Hematopoietic multipotent progenitor cell treated with erythropoietin and hydrocortisone succinate and interleukin-3 and kit ligand, for 6 days (in vitro differentiated cells): ENCODE measurements around the gene TNNI2.
"Not testable (repeated sequence)": the region's sequence is repeated elsewhere in the genome, so short reads cannot be mapped to it uniquely, and the experiment has no call there.

ENCODE experiments used
- DNase-seq: peaks from one replicate; pipeline ENCODE4 v3.0.0-alpha.2; 2015

Gene TNNI2

GRCh38 chr11:1863352-1864216 is 24.8 kb downstream of the TNNI2 start:
- DNase-seq = peak; percentile 70

GRCh38 chr11:1864231-1864630 is 25.4 kb downstream of the TNNI2 start:
- DNase-seq = no peak

- no peak for DNase-seq
Measured at GRCh38 chr11:1864831-1865665, 26.3 kb downstream of the TNNI2 start.

GRCh38 chr11:1866226-1866625 is 27.4 kb downstream of the TNNI2 start:
- no peak for DNase-seq

GRCh38 chr11:1866776-1867175 is 28.0 kb downstream of the TNNI2 start:
- no peak for DNase-seq

GRCh38 chr11:1867381-1867780 is 28.6 kb downstream of the TNNI2 start:
- no peak for DNase-seq

- DNase-seq = no peak
Measured at GRCh38 chr11:1868056-1868635, 29.4 kb downstream of the TNNI2 start.

GRCh38 chr11:1868636-1869291 is 30.0 kb downstream of the TNNI2 start:
- DNase-seq = no peak

GRCh38 chr11:1869427-1870325 is 30.9 kb downstream of the TNNI2 start:
- DNase-seq = no peak

- DNase-seq = no peak
Measured at GRCh38 chr11:1870326-1870696, 31.5 kb downstream of the TNNI2 start.

GRCh38 chr11:1870721-1871466 is 32.1 kb downstream of the TNNI2 start:
- no peak for DNase-seq

GRCh38 chr11:1871531-1871930 is 32.8 kb downstream of the TNNI2 start:
- DNase-seq = no peak

GRCh38 chr11:1872267-1872985 is 33.6 kb downstream of the TNNI2 start:
- no peak for DNase-seq

- DNase-seq = no peak
Measured at GRCh38 chr11:1873048-1873812, 34.4 kb downstream of the TNNI2 start.

- DNase-seq = not testable (repeated sequence)
Measured at GRCh38 chr11:1873813-1874150, 35.0 kb downstream of the TNNI2 start.

GRCh38 chr11:1874441-1875092 is 35.8 kb downstream of the TNNI2 start:
- DNase-seq = not testable (repeated sequence)

- no peak for DNase-seq
Measured at GRCh38 chr11:1875093-1875850, 36.5 kb downstream of the TNNI2 start.

GRCh38 chr11:1875851-1876301 is 37.1 kb downstream of the TNNI2 start:
- not testable (repeated sequence) for DNase-seq
